Fibroblast of skin of back (primary cell): ENCODE data around the gene ITGB2.

Source experiments
- DNase-seq: peaks from one replicate; pipeline ENCODE4 v3.0.0-alpha.2; 2013

ITGB2 gene

DNA sequence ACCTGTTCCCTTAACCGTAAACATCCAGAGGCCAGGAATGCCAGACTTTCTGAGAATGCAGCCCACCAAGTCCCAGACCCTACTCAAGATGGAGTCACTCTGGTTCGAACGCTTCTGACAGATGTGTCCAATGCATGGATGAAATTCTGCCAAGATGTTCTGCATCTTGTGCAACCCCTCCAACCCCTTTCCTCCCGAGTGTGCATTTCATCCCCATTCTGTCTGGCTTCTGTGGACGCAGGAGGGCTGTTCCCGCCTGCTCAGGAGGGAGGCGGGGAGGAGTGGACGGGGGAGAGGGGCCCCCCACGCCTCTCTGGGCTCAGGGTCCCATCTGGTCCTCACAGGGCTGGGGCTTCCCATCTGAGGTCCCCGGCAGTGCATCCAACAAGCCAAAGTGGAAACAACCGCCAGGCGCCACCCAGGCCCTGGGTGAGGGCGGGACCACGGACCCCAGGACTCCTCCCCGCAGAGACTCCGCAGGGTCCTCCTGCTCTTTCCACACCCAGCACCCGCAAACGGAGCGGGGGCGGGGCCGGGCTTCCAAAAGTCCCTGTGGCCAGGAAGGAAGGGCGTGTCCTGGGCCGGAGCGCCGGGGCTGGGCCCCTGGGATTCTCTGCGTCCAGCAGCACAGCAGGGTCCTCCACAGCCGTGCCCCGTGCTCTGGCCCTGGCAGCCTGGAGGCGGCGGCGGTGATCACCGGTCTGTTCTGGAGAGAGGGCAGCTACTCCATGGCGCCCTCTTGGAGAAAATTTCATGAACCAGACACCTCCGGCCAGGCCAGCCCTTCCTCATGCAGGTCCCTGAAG lies 75.1 kb downstream of the ITGB2 start:
- DNase-seq, result peak; percentile 55

DNA sequence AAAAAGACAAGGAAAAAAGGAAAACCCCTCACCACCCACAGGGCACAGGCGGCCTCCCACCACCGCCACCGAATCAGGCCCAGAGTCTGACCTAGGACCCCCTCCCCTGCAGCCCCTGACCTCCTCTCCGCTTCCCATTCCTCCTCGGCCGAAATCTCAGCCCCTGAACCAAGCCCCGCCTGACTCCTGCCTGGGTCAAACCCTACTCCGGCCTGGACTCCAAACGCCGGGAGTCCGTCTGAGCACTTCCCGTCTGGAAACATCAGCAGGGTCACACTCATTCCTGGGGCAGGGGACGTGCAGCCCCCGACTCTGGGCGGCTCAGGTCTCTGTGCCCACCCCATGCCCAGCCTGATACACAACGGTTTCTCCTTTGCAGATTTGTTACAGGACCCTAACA lies 76.4 kb downstream of the ITGB2 start:
- no peak for DNase-seq

DNA sequence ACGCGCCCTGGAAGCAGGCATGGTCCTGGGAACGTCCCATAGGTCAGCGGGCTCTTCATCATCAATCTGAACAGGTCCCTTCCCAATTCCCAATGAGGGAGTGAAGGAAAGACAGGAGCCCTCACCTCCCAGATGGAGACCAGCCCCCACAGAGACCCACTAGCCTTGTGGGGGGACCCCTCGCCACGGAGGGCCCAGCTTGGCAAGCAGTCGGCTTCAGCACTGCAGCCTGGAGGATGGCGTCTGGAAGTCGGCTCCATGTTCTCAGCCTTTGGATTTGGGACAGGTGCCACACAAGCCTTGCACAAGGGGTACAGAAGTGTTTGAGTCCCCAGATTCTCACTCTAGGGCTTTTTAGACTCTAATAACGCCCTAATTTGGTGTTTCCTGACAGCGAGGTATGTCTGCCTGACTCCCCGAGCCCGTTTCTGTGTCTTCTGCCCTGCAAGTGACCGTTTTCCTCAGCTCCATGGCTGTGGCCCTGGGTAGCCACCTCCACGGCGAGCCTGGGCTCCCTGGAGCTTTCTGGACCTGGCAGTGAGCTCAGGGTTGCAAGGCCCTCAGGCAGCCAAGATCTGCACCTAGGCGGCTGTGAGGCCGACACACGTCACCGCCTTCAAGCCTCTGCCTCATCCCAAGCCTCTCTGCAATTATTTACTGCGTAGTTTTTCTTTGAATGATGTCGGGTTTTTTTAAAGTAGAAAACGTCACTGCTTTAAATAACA lies 77.8 kb downstream of the ITGB2 start:
- DNase-seq, result no peak

DNA sequence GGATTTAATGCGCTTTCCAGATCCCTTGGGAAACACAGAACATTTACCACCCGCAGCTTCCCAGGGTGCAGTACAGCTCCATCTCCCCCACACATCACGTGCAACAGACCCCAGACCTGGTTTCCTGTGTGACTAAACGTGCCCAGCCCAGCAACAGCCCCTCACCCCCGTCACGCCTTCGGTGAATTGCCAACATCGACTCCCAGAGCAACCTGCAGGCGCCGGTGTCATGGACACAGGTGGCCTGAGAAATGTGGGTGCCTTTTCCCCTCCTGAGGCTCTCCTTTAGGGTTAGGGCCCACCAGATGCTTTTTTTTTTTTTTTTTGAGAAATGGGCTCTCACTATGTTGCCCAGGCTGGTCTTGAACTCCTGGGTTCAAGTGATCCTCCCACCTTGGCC lies 78.6 kb downstream of the ITGB2 start:
- DNase-seq, result no peak

DNA sequence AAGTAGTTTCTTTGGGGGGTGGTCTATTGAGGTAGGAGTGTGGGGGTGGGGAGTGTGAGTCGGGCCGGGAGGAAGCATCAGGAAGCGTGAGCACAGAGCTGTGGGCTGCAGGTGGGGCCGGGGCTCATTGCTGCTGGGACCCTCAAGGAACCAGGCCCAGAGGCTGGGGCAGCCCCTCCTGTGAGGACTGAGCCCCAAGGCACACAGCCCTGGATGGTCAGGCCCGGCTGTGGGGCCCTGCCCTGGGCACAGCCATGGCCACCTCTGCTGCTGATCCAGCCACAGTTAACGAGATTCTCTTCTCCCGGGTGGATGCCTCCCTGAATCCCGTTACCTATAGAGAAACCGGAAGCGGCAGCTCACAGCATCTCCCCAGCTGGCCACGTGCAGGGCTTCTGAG lies 79.9 kb downstream of the ITGB2 start:
- no peak for DNase-seq

DNA sequence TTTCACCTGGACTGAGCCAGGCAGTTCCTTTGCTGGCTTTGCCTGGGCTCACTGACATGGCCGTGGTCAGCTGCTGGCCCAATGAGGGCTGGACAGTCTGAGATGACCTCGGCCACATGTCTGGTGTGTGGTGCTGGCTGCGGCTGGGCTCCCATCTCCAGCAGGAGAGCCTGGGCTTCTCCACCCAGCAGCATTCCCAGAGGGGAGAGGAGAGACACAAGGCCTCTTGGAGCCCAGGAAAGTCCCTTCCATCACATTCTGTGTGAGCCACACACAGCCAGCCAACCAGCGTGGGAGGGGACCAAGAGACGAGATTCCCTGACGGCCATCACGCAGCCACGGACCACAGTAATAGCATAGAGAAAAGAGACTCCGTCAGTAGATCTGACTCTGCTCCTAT lies 81.7 kb downstream of the ITGB2 start:
- no peak for DNase-seq

DNA sequence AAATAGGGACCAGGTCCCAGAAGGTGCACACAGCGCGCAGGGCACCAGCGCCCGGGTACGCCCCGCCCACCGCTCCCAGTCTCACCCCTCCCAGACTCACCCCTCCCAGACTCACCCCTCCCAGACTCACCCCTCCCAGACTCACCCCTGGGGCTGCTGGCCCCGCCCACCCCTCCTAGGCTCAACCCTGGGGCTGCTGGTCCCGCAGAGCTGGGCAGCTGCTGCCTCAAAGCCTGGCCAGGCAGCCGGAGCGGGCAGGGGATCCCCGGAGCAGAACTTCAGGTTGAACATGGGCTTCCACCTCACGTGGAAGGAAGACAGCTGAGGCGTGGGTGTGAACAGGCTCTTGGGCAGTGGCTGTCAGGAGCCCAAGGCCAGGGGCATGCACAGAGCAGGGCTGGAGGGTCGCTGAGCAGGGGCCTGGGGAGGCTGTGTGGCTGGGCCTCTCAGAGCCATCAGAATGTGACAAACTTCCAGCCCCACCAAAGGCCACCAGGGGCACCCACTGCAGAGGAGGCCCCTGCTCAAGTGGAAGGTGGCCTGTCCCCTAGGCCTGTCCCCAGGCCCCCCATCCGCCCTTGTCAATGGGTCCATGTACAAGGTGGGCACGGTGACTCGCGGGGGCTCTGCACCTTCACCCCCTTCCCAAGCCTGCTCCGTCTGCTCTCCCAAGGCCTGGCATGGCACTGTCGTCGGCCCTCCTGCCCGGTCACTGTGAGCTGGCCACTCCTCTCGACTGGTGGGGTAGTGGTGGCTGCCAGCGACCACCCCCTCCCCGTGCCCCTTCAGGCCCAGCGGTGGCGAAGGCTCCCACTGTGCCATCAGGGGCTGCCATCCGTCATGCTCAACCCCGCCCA lies 82.4 kb downstream of the ITGB2 start:
- DNase-seq, result no peak

DNA sequence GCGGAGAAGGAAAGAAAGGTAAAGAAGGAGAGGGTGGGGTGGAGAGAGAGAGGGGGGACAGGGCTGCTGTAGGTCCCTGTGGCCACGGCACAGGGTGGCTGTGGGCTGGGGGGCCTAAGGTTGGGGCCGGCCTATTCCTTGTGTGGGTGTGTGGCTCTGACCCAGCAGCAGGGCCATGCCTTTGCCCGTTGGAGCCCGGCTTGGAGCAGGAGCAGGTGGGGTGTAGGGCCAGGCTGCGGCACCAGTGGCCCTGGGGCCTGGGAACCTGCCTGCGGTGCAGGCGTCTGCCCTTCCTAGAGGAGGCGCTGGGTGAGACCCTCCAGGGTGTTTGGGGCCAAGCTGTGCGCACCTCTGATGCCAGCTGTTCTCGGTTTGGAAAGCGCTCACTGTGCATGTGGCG lies 83.2 kb downstream of the ITGB2 start:
- DNase-seq, result no peak

DNA sequence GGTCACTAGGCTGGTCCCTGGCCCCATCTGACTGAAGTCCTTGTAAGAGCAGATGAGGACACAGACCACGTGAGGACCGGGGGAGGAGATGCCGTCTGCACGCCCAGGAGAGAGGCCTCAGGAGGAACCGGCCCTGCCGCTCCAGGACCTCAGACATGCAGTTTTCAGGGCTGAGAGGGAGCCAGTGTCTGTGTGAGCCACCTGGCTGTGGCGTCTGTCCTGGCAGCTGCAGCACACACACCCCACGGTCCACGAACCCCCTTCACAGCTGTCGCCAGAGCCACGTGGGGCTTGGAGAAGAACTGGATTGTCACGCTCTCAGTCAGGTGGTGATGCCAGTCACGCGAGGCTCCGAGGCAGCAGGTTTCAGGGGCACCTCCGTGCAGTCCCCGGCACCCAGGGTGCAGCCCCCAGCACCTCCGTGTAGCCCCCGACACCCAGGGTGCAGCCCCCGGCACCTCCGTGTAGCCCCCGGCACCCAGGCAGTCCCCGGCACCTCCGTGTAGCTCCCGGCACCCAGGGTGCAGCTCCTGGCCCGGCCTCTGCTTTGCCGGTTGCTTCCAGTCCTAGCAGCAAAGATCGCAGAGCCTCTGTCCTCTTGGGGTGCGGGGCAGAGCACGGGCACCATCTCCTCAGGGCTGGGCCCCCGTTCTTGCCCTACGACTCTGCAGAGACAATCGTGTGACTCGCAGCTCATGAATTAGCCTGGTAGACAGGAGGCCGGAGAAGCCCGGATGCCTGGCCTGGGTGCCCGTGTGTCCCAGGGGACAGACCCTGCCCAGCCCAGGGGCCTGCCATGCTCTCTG lies 83.8 kb downstream of the ITGB2 start:
- peak; percentile 51 for DNase-seq

DNA sequence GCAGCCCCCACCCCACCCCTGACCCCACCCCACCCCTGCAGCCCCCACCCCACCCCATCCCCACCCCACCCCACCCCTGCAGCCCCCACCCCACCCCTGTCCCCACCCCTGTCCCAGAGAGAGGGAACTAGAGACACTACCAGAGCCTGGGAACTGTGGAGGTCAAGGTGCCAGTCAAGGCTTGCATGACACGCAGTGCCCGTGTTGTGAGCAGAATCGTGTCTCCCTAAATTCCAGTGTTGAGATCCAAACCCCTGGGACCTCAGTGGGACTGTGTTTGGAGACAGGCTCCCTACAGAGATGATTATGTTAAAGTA lies 84.4 kb downstream of the ITGB2 start:
- DNase-seq, result no peak
